ENCODE data around the gene ALLC.
"Not testable (repeated sequence)": the region's sequence is repeated elsewhere in the genome, so short reads cannot be mapped to it uniquely, and the experiment has no call there.

The ALLC gene

GRCh38 chr2:3657881-3658280 lies at the start of gene ALLC:
ALLC (plus strand) TSS chr2:3658200; CDS start chr2:3671158, 12,958 bp downstream.
- no peak for DNase-seq

- no peak for DNase-seq
Observed at GRCh38 chr2:3608373-3609278, 49.4 kb upstream of the ALLC start.

- DNase-seq = not testable (repeated sequence)
Observed at GRCh38 chr2:3609279-3609673, 48.7 kb upstream of the ALLC start.

GRCh38 chr2:3610415-3610814 lies 47.6 kb upstream of the ALLC start:
- no peak for DNase-seq

GRCh38 chr2:3610881-3611505 lies 47.0 kb upstream of the ALLC start:
- DNase-seq = no peak

GRCh38 chr2:3611589-3611988 lies 46.4 kb upstream of the ALLC start:
- no peak for DNase-seq

GRCh38 chr2:3612639-3613523 lies 45.1 kb upstream of the ALLC start:
- no peak for DNase-seq

GRCh38 chr2:3613524-3613905 lies 44.5 kb upstream of the ALLC start:
- no peak for DNase-seq

- not testable (repeated sequence) for DNase-seq
Observed at GRCh38 chr2:3614743-3615142, 43.3 kb upstream of the ALLC start.

GRCh38 chr2:3615541-3616200 lies 42.3 kb upstream of the ALLC start:
- not testable (repeated sequence) for DNase-seq

- not testable (repeated sequence) for DNase-seq
Observed at GRCh38 chr2:3616435-3617197, 41.4 kb upstream of the ALLC start.

- DNase-seq = no peak
Observed at GRCh38 chr2:3617198-3617890, 40.7 kb upstream of the ALLC start.

- no peak for DNase-seq
Observed at GRCh38 chr2:3618367-3618766, 39.6 kb upstream of the ALLC start.

GRCh38 chr2:3619033-3619432 lies 39.0 kb upstream of the ALLC start:
- no peak for DNase-seq

GRCh38 chr2:3619661-3620060 lies 38.3 kb upstream of the ALLC start:
- not testable (repeated sequence) for DNase-seq

- no peak for DNase-seq
Observed at GRCh38 chr2:3620834-3621233, 37.2 kb upstream of the ALLC start.

GRCh38 chr2:3622967-3623366 lies 35.0 kb upstream of the ALLC start:
- no peak for DNase-seq

GRCh38 chr2:3624059-3624794 lies 33.8 kb upstream of the ALLC start:
- no peak for DNase-seq

GRCh38 chr2:3625186-3625585 lies 32.8 kb upstream of the ALLC start:
- DNase-seq = no peak

GRCh38 chr2:3626118-3626811 lies 31.7 kb upstream of the ALLC start:
- DNase-seq = no peak

Data from COR-L47 (cell line).